Measurements from ENCODE around the gene PRPF38B.
A peak's percentile ranks its signal among the peaks of the same experiment; 100 is the strongest.

PRPF38B gene

DNA sequence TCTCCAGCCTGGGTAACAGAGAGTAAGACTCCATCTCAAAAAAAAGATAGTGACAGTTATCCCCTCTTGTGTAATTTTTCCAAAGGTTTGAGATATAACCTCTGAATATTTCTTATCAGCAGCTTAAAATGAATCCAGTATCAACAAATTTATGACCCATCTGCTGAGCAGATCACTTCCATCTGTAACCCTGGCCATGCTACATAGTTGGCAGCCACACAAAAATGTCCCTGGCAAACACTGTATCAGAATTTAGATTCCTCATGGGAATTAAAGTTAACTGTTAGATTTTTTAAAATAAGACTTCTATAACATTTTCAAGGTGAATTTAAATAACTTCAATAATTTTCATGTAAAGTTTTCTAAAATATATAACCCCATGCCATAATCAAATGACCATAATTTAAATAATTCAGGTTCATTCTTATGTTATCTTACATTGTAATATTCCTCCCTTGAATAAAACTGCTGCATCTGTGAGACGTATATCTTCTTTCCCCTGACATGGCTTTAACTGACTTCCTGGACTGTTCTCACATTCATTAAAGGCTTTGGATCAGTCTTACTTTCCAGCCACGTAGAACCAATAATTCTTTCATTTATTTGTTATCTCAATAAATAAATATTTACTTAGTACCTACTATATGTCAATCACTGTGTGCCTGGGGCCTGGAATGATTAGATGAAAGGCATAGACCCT lies 5.3 kb upstream of the PRPF38B start:
- TF ChIP-seq EP300 (IDR thresholded peaks at IDR 0.05; ENCODE audit: borderline replicate concordance) (no peak), ZBTB7A (IDR thresholded peaks at IDR 0.05; ENCODE audit: low read depth) (no peak), RAD21 (IDR thresholded peaks at IDR 0.05; ENCODE audit: low read depth) (no peak), TCF12 (IDR thresholded peaks at IDR 0.05; ENCODE audit: low read depth) (no peak), CEBPB (IDR thresholded peaks at IDR 0.05) (no peak), TEAD4 (IDR thresholded peaks at IDR 0.05) (no peak), YY1 (IDR thresholded peaks at IDR 0.05; ENCODE audit: low read depth) (no peak), EGR1 (IDR thresholded peaks at IDR 0.05) (no peak), FOXM1 (IDR thresholded peaks at IDR 0.05; ENCODE audit: borderline replicate concordance, low read depth) (no peak), NFIC (IDR thresholded peaks at IDR 0.05) (no peak), TAF1 (IDR thresholded peaks at IDR 0.05; ENCODE audit: low read depth) (no peak)
- TF ChIP-seq, protein P1, sequence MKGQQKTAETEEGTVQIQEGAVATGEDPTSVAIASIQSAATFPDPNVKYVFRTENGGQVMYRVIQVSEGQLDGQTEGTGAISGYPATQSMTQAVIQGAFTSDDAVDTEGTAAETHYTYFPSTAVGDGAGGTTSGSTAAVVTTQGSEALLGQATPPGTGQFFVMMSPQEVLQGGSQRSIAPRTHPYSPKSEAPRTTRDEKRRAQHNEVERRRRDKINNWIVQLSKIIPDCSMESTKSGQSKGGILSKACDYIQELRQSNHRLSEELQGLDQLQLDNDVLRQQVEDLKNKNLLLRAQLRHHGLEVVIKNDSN (IDR thresholded peaks at IDR 0.05) = no peak
- TF ChIP-seq, protein P2, sequence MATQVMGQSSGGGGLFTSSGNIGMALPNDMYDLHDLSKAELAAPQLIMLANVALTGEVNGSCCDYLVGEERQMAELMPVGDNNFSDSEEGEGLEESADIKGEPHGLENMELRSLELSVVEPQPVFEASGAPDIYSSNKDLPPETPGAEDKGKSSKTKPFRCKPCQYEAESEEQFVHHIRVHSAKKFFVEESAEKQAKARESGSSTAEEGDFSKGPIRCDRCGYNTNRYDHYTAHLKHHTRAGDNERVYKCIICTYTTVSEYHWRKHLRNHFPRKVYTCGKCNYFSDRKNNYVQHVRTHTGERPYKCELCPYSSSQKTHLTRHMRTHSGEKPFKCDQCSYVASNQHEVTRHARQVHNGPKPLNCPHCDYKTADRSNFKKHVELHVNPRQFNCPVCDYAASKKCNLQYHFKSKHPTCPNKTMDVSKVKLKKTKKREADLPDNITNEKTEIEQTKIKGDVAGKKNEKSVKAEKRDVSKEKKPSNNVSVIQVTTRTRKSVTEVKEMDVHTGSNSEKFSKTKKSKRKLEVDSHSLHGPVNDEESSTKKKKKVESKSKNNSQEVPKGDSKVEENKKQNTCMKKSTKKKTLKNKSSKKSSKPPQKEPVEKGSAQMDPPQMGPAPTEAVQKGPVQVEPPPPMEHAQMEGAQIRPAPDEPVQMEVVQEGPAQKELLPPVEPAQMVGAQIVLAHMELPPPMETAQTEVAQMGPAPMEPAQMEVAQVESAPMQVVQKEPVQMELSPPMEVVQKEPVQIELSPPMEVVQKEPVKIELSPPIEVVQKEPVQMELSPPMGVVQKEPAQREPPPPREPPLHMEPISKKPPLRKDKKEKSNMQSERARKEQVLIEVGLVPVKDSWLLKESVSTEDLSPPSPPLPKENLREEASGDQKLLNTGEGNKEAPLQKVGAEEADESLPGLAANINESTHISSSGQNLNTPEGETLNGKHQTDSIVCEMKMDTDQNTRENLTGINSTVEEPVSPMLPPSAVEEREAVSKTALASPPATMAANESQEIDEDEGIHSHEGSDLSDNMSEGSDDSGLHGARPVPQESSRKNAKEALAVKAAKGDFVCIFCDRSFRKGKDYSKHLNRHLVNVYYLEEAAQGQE (IDR thresholded peaks at IDR 0.05; ENCODE audit: low read depth) = no peak
- TF ChIP-seq, protein P3, sequence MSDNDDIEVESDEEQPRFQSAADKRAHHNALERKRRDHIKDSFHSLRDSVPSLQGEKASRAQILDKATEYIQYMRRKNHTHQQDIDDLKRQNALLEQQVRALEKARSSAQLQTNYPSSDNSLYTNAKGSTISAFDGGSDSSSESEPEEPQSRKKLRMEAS (IDR thresholded peaks at IDR 0.05) = no peak

DNA sequence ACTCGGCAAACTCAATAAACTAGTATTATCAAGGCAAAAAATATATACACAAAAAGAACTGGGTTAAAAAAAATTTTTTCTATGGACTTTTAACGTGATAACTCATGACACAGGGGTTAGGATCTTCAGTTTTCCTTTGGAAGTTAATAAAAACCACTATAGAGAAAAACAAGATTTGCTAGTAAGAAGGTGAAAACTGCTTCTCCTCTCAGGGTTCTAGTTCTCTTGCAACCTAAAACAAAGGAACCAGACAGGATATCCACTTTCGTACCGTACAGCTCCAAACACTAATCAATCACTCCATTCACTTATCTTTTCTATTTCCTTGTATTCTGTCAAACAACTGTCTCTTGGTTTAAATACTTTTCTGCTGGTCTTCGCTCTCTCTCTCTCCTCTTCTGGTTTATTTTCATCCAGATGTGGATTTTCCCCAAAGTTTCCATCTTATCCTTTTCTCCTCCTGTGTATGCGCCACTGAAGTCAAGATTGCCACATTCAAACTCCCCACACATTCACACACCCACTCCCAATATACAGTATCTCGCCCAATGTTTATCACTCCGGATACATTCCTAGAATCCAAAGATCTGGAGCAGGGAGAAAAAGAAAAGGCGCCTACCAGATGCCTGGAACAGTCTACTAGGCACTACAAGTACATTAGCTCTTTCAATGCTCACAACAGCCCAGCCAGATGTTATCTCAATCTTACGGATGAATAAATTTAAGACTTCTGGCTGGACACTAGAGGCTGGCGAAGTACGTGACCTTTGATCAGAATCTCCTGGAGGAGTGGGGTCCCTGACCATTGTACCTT lies 775 bp upstream of the PRPF38B start:
- TF ChIP-seq EGR1 (IDR thresholded peaks at IDR 0.05) = no peak
- no peak; the same call in 1 of the 2 replicates for TF ChIP-seq ZBTB7A (IDR thresholded peaks at IDR 0.05; ENCODE audit: low read depth)
- no peak for TF ChIP-seq EP300 (IDR thresholded peaks at IDR 0.05; ENCODE audit: borderline replicate concordance)
- no peak for TF ChIP-seq RAD21 (IDR thresholded peaks at IDR 0.05; ENCODE audit: low read depth)
- no peak for TF ChIP-seq CREB1 (IDR thresholded peaks at IDR 0.05; ENCODE audit: low read depth)
- TF ChIP-seq YY1 (IDR thresholded peaks at IDR 0.05; ENCODE audit: low read depth) = no peak
- TF ChIP-seq TEAD4 (IDR thresholded peaks at IDR 0.05) = no peak
- no peak for TF ChIP-seq FOXM1 (IDR thresholded peaks at IDR 0.05; ENCODE audit: borderline replicate concordance, low read depth)
- no peak for TF ChIP-seq NFIC (IDR thresholded peaks at IDR 0.05)
- TF ChIP-seq, protein P3 (IDR thresholded peaks at IDR 0.05) = no peak
- no peak for TF ChIP-seq TCF12 (IDR thresholded peaks at IDR 0.05; ENCODE audit: low read depth)
- TF ChIP-seq, protein P2 (IDR thresholded peaks at IDR 0.05; ENCODE audit: low read depth) = no peak
- TF ChIP-seq CEBPB (IDR thresholded peaks at IDR 0.05) = no peak
- TF ChIP-seq, protein P1 (IDR thresholded peaks at IDR 0.05) = no peak
- TF ChIP-seq TAF1 (IDR thresholded peaks at IDR 0.05; ENCODE audit: low read depth) = no peak

DNA sequence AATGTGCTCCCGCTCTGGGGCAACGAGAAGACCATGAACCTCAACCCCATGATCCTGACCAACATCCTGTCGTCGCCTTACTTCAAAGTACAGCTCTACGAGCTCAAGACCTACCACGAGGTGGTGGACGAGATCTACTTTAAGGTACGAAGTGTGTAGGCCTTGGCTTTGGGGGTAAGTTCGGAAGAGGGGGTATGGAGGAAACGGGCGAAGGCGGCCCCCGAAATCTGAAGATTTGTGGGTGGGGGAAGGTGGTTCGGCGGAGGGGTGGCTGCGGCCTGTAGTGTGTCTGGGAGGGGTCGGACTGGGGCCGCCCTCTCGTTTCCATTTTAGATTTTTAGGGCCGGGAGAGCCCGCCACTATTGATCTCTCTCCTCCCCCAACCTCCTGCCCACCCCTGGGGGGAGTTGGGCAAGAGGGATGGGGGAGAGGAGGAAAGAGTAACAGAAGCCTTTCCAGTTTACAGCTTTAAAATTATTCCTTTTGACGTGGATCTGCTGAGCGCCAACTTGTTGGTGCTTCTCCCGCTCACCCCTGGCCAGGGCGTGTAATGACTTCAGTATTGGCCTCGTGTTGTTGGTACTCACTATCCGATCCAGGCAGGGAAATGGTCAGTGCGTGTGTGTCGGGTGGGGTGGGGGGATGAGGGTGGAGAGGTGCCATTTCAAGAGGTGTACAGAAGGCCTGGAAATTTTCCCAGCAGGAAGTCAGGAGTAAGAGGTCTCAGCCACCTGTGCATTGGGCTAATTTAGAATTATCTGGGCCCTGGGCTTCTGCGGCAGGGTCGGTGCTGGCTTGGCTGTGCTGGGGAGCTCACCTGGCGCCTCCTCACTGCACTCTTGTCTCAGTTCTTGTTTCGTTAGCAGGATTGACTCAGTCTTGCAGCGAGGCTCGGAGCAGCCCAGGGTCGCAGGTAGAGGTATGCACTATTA lies 880 bp downstream of the PRPF38B start:
- TF ChIP-seq, protein P1 (IDR thresholded peaks at IDR 0.05) = no peak
- TF ChIP-seq EGR1 (IDR thresholded peaks at IDR 0.05) = no peak
- peak; percentile 15; the same call in 1 of the 2 replicates for TF ChIP-seq RAD21 (IDR thresholded peaks at IDR 0.05; ENCODE audit: low read depth)
- no peak for TF ChIP-seq ZBTB7A (IDR thresholded peaks at IDR 0.05; ENCODE audit: low read depth)
- TF ChIP-seq CEBPB (IDR thresholded peaks at IDR 0.05) = no peak
- TF ChIP-seq, protein P2 (IDR thresholded peaks at IDR 0.05; ENCODE audit: low read depth) = no peak
- no peak for TF ChIP-seq FOXM1 (IDR thresholded peaks at IDR 0.05; ENCODE audit: borderline replicate concordance, low read depth)

Measured in Ishikawa (cell line).